Astrocyte of the spinal cord (primary cell): ENCODE data around the gene SBSN.

Source experiments
- DNase-seq: peaks from one replicate; pipeline ENCODE4 v3.0.0; 2011; ENCODE audit warnings: low read depth, low spot score
- H3K4me3 ChIP-seq: 2 replicates; pipeline ENCODE4 v1.5.1; 2011; ENCODE audit warnings: low read depth, mild to moderate bottlenecking, low read length, moderate library complexity
- CTCF ChIP-seq: IDR thresholded peaks from 2 replicates; pipeline ENCODE4 v1.5.1; 2012; ENCODE audit warnings: low read depth, mild to moderate bottlenecking, low read length, inconsistent platforms
- in situ Hi-C: cut with HindIII; loops from 2 replicates; pipeline ENCODE4 v1.10.0; 2017; ENCODE audit warnings: low sequenced_read_pairs

Gene SBSN

GRCh38 chr19:35555301-35556005, 27.3 kb upstream of the SBSN start:
- TF ChIP-seq CTCF, result peak; percentile 36
- peak; percentile 16 for DNase-seq
- no peak overlapping the region for H3K4me3 ChIP-seq
- in situ Hi-C loops, result no loop called here

- TF ChIP-seq CTCF, result no peak
- in situ Hi-C loops, result no loop called here
- DNase-seq, result no peak
- H3K4me3 ChIP-seq, result no peak overlapping the region
These were observed 26.0 kb upstream of the SBSN start for GRCh38 chr19:35554076-35554475.

GRCh38 chr19:35553385-35554000, 25.4 kb upstream of the SBSN start:
- no peak for TF ChIP-seq CTCF
- no peak overlapping the region for H3K4me3 ChIP-seq
- DNase-seq, result no peak
- in situ Hi-C loops, result no loop called here

- in situ Hi-C loops, result no loop called here
- TF ChIP-seq CTCF, result no peak
- DNase-seq, result no peak
- no peak overlapping the region for H3K4me3 ChIP-seq
These were observed 24.6 kb upstream of the SBSN start for GRCh38 chr19:35552534-35553384.

GRCh38 chr19:35551091-35551810, 23.1 kb upstream of the SBSN start:
- no peak overlapping the region for H3K4me3 ChIP-seq

More at GRCh38 chr19:35551091-35551810, 23.1 kb upstream of the SBSN start:
- no peak for DNase-seq
- in situ Hi-C loops, result no loop called here
- no peak for TF ChIP-seq CTCF
